Sigmoid colon (tissue), 7 donors: ENCODE data around the gene BAG2. TPM values are rescaled to one million over a fixed set of nuclear protein-coding genes. Genes with fewer than 3 reads are reported as not detected.

Experiments
- DNase-seq: peaks from one replicate; pipeline ENCODE4 v3.0.0-alpha.2; 2019
- H3K27ac ChIP-seq, 4 donors: fragments of 200-600 bp; sonication (generic); one replicate each; pipeline ENCODE4 v1.5.1; 2016 to 2019; ENCODE audit warnings: mild to moderate bottlenecking in 1 of 4
- H3K27me3 ChIP-seq, 3 donors: fragments of 200-600 bp; sonication (generic); one replicate each; pipeline ENCODE4 v1.5.1; 2019; ENCODE audit warnings: mild to moderate bottlenecking in 1 of 3
- H3K36me3 ChIP-seq, 4 donors: fragments of 200-600 bp; sonication (generic); one replicate each; pipeline ENCODE4 v1.5.1; 2016 to 2019
- H3K4me1 ChIP-seq, 4 donors: fragments of 200-600 bp; sonication (generic); one replicate each; pipeline ENCODE4 v1.5.1; 2017 to 2019
- H3K4me3 ChIP-seq, 4 donors: fragments of 200-600 bp; sonication (generic); one replicate each; pipeline ENCODE4 v1.5.1; 2017 to 2019; ENCODE audit warnings: mild to moderate bottlenecking in 2 of 4, moderate library complexity in 1 of 4
- H3K9me3 ChIP-seq, 4 donors: fragments of 200-600 bp in 3 of 4; sonication (generic) in 3 of 4; one replicate each; pipeline versions ENCODE4 v1.5.1 to v1.6.1; 2013 to 2019
- EP300 ChIP-seq, 4 donors: sonication (generic); formaldehyde crosslinking; IDR thresholded peaks; one replicate each; pipeline ENCODE4 v1.6.1; 2017; ENCODE audit warnings: antibody characterized with exemption in 4 of 4
- POLR2A ChIP-seq, 2 donors: fragments of 450-650 bp; IDR thresholded peaks; one replicate each; pipeline ENCODE4 v1.6.1; 2016; ENCODE audit warnings: antibody characterized with exemption in 2 of 2, mild to moderate bottlenecking in 2 of 2, moderate library complexity in 2 of 2
- POLR2AphosphoS5 ChIP-seq, 4 donors: sonication (generic); formaldehyde crosslinking; IDR thresholded peaks; one replicate each; pipeline ENCODE4 v1.6.1; 2017; ENCODE audit warnings: antibody characterized with exemption in 4 of 4
- WGBS, 2 donors: extraction: QIAGEN DNeasy Blood & Tissue Kit; methylation state at CpG; one replicate each; pipeline ENCODE4 v1.1.7; 2013; 5-methylcytosine and 5-hydroxymethylcytosine counted together
- intact Hi-C: fragments of 100-400 bp; cut with DNase I; formaldehyde crosslinking; loops from one replicate; pipeline ENCODE4 v1.15.1; 2023
- polyA plus RNA-seq, 3 donors: library from polyadenylated mRNA; stranded (reverse); fragments of 200-250 nt; gene quantifications; one replicate each; pipeline ENCODE4 v1.2.3, GENCODE V29; 2013
- total RNA-seq, 4 donors: library from RNA; depleted of rRNA; stranded (reverse); fragments of >200 nt; gene quantifications; one replicate each; pipeline ENCODE4 v1.1.0, GENCODE V29; 2016
- TF ChIP-seq, protein P1 (sequence below), 4 experiments: fragments of 450-650 bp in 3 of 4; fragments of 200-600 bp in 1 of 4; IDR thresholded peaks; one replicate each; pipeline ENCODE4 v1.5.1; 2016 to 2019; ENCODE audit warnings: antibody characterized with exemption in 4 of 4, mild to moderate bottlenecking in 3 of 4, moderate library complexity in 2 of 4
- donor health status: healthy with polysubstance abuse.
- donor health status: Bipolar disorder and iron deficiency.
- donor health status: healthy.

BAG2 gene
- total and polyA plus RNA-seq, 7 donors, result 0.92 to 74.5 (median 55.6) TPM

- Histone ChIP-seq H3K4me1 (peaks cover 0 to 70% (median 31%) of the 10 kb centered on the region in 4 donors), H3K27ac (peak overlapping the region in 3 of 4 donors; percentile 96 to 100 (median 97)), H3K27me3 (no peaks in the 10 kb centered on the region), H3K36me3 (no peaks in the 10 kb centered on the region), H3K4me3 (peak overlapping the region; percentile 87 to 97 (median 90)), H3K9me3 (no peaks in the 10 kb centered on the region)
- 91 to 95% methylated on average over 2 of the region's 2 CpGs for whole genome bisulfite sequencing, 2 donors
- TF ChIP-seq POLR2A (IDR thresholded peaks at IDR 0.05) (no peak), POLR2AphosphoS5 (IDR thresholded peaks at IDR 0.05) (no peak), EP300 (IDR thresholded peaks at IDR 0.05) (no peak)
- TF ChIP-seq, protein P1, sequence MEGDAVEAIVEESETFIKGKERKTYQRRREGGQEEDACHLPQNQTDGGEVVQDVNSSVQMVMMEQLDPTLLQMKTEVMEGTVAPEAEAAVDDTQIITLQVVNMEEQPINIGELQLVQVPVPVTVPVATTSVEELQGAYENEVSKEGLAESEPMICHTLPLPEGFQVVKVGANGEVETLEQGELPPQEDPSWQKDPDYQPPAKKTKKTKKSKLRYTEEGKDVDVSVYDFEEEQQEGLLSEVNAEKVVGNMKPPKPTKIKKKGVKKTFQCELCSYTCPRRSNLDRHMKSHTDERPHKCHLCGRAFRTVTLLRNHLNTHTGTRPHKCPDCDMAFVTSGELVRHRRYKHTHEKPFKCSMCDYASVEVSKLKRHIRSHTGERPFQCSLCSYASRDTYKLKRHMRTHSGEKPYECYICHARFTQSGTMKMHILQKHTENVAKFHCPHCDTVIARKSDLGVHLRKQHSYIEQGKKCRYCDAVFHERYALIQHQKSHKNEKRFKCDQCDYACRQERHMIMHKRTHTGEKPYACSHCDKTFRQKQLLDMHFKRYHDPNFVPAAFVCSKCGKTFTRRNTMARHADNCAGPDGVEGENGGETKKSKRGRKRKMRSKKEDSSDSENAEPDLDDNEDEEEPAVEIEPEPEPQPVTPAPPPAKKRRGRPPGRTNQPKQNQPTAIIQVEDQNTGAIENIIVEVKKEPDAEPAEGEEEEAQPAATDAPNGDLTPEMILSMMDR (IDR thresholded peaks at IDR 0.05), result no peak
- DNase-seq, result no peak
- intact Hi-C loops, result loop anchor here (2.0 kb wide), 1 partner anchor 47 kb away; the partner anchor contains the start of gene BAG2
Measured at GRCh38 chr6:57220083-57220703, 48.1 kb downstream of the BAG2 start.

DNA sequence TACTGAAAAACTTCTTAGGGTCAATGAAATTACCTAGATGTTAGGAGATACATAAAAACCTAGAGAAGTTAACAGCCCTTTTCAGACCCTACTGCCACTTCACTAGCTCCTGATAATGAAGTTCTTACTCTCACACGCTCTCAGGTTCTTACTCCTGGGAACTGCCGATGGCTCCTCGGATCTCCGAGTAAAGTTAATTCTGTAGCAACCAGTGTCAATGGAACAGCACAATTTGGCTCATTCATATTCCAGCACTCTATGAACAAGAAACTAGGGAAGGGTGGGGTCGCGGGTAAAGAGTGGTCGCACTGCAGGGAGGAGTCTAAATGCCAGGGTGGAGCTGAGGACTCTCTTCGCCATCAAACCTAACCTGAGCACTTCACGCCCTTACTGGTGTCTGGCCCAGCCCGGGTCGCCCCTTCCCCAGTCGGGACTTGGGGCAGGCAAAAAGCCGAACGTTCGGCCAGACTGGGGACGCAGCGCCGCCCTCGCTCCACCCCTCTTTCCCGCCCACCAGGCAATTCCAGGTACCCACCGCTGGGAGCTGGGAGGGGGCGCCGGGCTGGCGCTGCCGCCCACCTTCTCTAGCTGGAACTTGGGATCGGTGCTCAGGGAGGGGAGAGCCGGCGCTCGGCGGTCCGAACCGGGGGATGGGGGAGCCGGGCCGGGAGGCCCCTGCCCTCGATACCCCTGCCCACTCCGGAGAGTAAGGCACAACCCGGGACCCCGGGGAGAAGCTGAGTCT, 49.2 kb downstream of the BAG2 start:
- no peaks in the 10 kb centered on the region for H3K9me3 ChIP-seq
- TF ChIP-seq, protein P1 (IDR thresholded peaks at IDR 0.05), result peak; percentile 57 to 84 (median 66)
- TF ChIP-seq EP300 (IDR thresholded peaks at IDR 0.05) (no peak), POLR2AphosphoS5 (IDR thresholded peaks at IDR 0.05) (peak; percentile 44 to 72 (median 64)), POLR2A (IDR thresholded peaks at IDR 0.05) (peak in 1 of 2 donors; percentile 38)
- peak; percentile 86 for DNase-seq
- peak overlapping the region; percentile 94 to 100 (median 96) for H3K27ac ChIP-seq
- WGBS, 2 donors, result 0 to 1% methylated on average over 38 of the region's 38 CpGs
- H3K4me1 ChIP-seq, result peaks cover 0 to 75% (median 38%) of the 10 kb centered on the region in 4 donors
- H3K36me3 ChIP-seq, result no peaks in the 10 kb centered on the region
- H3K27me3 ChIP-seq, result no peaks in the 10 kb centered on the region
- H3K4me3 ChIP-seq, result peak overlapping the region; percentile 87 to 97 (median 90)
- intact Hi-C loops, result loop anchor here (2.0 kb wide), 1 partner anchor 49 kb away; the partner anchor contains the start of gene BAG2

DNA sequence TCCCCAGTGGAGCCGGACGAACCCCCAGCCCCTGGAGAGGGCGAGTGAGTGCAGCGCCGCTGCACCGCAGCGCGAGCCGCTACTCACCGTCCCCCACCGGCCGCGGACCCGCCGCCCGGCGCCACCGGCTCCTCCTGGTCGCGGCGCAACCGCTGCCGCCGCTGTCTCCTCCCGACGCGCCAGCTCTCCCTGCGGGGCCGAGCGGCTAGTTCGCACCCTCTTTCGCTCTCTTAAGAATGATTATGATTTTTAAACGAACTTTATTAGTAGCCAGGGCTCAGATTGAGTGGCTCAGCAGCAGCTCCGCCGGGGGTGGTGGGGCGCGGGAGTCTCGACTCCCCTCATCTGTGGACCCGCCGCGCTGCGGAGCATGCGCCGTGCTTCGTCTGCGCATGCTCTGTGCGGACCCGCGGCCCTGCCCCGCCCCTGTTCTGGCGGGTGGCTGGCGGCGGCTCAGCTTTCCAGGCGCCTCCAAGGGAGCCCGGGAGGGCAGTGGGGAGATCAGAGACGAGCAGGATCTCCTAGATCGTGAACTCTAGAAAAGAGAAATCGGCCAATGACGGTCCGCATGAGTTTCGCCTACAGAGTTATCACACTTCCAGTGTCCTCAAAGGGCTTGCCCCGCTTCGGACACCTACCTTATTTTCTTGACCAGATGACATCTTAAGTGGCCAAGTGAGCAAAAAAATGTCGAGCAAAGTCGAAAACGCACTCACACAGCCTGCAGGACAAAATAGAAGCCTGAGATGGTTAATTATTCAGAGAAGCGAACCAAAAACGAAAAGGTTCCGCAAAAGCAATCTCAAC, 50.0 kb downstream of the BAG2 start, which contains the start of gene RAB23:
Gene RAB23, minus strand, starts transcription at position 372 of the 807 bp plus-strand sequence. CDS start 11,927 bp downstream, outside the sequence.
- Histone ChIP-seq H3K27ac (peak within 1 kb of the TSS; percentile 94 to 100 (median 96)), H3K9me3 (no peaks in the 10 kb centered on the region), H3K4me3 (peak within 1 kb of the TSS; percentile 87 to 97 (median 90)), H3K27me3 (no peaks in the 10 kb centered on the region), H3K36me3 (no peaks in the 10 kb centered on the region), H3K4me1 (peaks cover 0 to 74% (median 31%) of the 10 kb centered on the region in 4 donors)
- intact Hi-C loops, result loop anchor here (2.0 kb wide), 3 partner anchors 31 to 91 kb away; partner anchors contain the start of gene BAG2
- no peak for TF ChIP-seq EP300 (IDR thresholded peaks at IDR 0.05)
- TF ChIP-seq POLR2A (IDR thresholded peaks at IDR 0.05), result peak; percentile 92 to 98
- TF ChIP-seq POLR2AphosphoS5 (IDR thresholded peaks at IDR 0.05), result peak; percentile 99
- TF ChIP-seq, protein P1 (IDR thresholded peaks at IDR 0.05), result no peak
- DNase-seq, result peak; percentile 94
- 0 to 1% methylated on average over 69 of the region's 69 CpGs for WGBS, 2 donors

DNA sequence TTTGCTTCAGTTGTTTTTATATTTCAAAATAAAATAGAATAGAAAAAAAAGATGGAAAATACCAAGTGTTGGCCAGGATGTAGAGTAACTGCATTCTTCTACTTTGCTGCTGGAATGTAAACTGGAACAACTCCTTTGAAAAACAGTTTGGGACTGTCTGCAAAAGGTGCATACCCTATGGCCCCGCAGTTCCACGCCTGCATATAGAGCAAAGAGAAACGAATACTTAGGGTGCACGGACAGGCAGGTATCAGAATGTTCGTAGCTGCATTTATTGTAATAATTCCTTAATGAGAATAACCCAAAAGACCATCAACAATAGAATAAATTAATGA, 50.6 kb downstream of the BAG2 start:
- Histone ChIP-seq H3K27ac (peak overlapping the region; percentile 94 to 100 (median 96)), H3K4me3 (peak overlapping the region; percentile 87 to 97 (median 90)), H3K4me1 (peaks cover 0 to 69% (median 27%) of the 10 kb centered on the region in 4 donors), H3K36me3 (no peaks in the 10 kb centered on the region), H3K9me3 (no peaks in the 10 kb centered on the region), H3K27me3 (no peaks in the 10 kb centered on the region)
- intact Hi-C loops, result loop anchor here (2.0 kb wide), 2 partner anchors 30 to 90 kb away; no protein-coding TSS in a partner anchor
- TF ChIP-seq POLR2AphosphoS5 (IDR thresholded peaks at IDR 0.05), result no peak
- TF ChIP-seq, protein P1 (IDR thresholded peaks at IDR 0.05), result no peak
- TF ChIP-seq EP300 (IDR thresholded peaks at IDR 0.05), result no peak
- TF ChIP-seq POLR2A (IDR thresholded peaks at IDR 0.05), result no peak
- DNase-seq, result no peak
- WGBS, 2 donors, result 6 to 23% methylated on average over 5 of the region's 5 CpGs
